ENCODE results near the gene RPAP3. TPM values are rescaled to one million over a fixed set of nuclear protein-coding genes. Genes with fewer than 3 reads are reported as not detected.

RPAP3 gene
- polyA plus RNA-seq, 1 donor (not counting 4 experiments of a cell fraction or from before 2014, with no cell fraction given), result 22.9 TPM

DNA sequence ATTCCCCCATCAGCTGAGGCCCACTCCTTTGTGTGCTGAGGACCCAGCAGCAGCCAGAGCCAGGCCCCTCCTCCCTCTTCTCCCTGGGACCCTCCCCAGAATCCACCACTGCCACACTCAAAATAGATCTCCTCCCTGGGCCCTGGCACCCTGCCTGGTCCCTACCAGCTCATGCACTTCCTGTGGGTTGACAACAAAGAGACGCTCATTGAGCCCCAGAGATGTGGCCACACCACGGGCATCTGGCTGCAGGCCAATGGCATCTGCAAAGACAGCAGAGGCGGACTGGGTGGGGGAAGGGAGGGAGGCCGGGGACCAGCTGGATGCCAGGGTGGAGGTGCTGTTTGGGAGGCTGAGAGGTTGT lies 35.5 kb upstream of the RPAP3 start:
- H3K27ac ChIP-seq (ENCODE audit: control insufficient read depth, insufficient read depth, low read length), result no peak overlapping the region
- no peak overlapping the region for H3K4me3 ChIP-seq (ENCODE audit: control insufficient read depth in 2 of 3, extremely low read depth in 1 of 3, insufficient read depth in 2 of 3, low read depth in 1 of 3, low read length in 3 of 3)
- dilution Hi-C loops (cut with MboI; ENCODE audit: extremely low pct_ligation_motif_present, low sequenced_read_pairs), result no loop called here
- H3K4me2 ChIP-seq (ENCODE audit: control insufficient read depth, extremely low read depth, insufficient read depth, low read depth, low read length), result no peak overlapping the region
- H3K79me2 ChIP-seq (ENCODE audit: control insufficient read depth, insufficient read depth, low read length), result no peaks in the 10 kb centered on the region
- TF ChIP-seq, protein P1, sequence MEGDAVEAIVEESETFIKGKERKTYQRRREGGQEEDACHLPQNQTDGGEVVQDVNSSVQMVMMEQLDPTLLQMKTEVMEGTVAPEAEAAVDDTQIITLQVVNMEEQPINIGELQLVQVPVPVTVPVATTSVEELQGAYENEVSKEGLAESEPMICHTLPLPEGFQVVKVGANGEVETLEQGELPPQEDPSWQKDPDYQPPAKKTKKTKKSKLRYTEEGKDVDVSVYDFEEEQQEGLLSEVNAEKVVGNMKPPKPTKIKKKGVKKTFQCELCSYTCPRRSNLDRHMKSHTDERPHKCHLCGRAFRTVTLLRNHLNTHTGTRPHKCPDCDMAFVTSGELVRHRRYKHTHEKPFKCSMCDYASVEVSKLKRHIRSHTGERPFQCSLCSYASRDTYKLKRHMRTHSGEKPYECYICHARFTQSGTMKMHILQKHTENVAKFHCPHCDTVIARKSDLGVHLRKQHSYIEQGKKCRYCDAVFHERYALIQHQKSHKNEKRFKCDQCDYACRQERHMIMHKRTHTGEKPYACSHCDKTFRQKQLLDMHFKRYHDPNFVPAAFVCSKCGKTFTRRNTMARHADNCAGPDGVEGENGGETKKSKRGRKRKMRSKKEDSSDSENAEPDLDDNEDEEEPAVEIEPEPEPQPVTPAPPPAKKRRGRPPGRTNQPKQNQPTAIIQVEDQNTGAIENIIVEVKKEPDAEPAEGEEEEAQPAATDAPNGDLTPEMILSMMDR (optimal IDR thresholded peaks at IDR 0.05 in 1 of 3, IDR thresholded peaks at IDR 0.05 in 1 of 3, conservative IDR thresholded peaks at IDR 0.05 in 1 of 3; ENCODE audit: extremely low read depth in 1 of 3, insufficient read depth in 2 of 3, low read length in 3 of 3), result no peak
- TF ChIP-seq EZH2 (IDR thresholded peaks at IDR 0.05; ENCODE audit: low read length), result no peak
- no peak overlapping the region for H3K9ac ChIP-seq (ENCODE audit: control insufficient read depth, extremely low read depth, insufficient read depth, low read length)
- no peaks in the 10 kb centered on the region for H3K27me3 ChIP-seq (ENCODE audit: control insufficient read depth, extremely low read depth, insufficient read depth, low read length)
- H3K36me3 ChIP-seq (ENCODE audit: control insufficient read depth in 2 of 2, extremely low read depth in 1 of 2, insufficient read depth in 2 of 2, low read length in 2 of 2), result peaks cover 4 to 5% of the 10 kb centered on the region in 2 experiments
- H2AFZ ChIP-seq (ENCODE audit: control insufficient read depth, low read length), result no peak overlapping the region
- no peaks in the 10 kb centered on the region for H3K9me3 ChIP-seq (ENCODE audit: control insufficient read depth, low read depth, low read length)
- H3K9me1 ChIP-seq (ENCODE audit: control insufficient read depth, extremely low read depth, insufficient read depth, low read length), result no peaks in the 10 kb centered on the region
- FAIRE-seq (no peak), DNase-seq (ENCODE audit: low read depth, low spot score) (no peak)
- no peaks in the 10 kb centered on the region for H4K20me1 ChIP-seq (ENCODE audit: control insufficient read depth, extremely low read depth, insufficient read depth, low read length)
- peaks cover 13% of the 10 kb centered on the region for H3K4me1 ChIP-seq (ENCODE audit: control insufficient read depth, extremely low read depth, insufficient read depth, low read length)

DNA sequence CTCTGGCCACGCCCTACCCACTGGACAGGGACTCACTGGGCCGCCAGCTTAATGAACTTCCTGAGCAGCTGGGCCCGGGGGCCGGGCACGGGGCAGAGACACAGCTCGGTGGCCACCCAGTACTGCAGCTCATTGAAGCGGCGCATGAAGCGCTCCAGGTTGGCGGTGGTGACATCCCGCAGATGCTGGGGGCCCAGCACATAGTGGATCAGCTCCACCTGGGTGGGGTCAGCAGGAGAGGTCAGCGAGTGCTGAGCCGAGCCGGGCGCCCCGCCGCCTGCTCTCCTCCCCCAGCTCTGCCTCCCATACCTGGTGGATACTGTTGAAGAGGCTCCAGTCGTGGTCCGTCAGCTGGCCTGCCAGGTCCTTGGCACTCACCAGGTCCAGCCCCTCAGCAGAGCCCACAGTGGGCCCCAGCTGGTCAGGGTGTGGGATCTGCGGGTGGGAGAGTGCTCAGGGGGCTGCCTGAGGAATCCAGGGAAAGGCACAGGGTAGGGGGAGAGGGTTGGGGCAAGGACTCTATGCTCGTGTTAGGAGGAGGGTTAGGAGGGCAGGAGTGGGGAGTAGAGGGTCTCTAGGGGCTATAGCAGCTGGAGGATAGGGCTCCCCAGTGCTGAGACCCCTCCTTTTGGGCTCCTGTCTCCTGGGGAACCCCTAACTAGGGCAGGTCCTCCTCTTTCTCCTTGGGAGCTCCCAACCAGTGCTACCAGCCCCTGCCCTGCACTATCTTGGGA lies 34.9 kb upstream of the RPAP3 start:
- Histone ChIP-seq H3K27me3 (ENCODE audit: control insufficient read depth, extremely low read depth, insufficient read depth, low read length) (no peaks in the 10 kb centered on the region), H3K4me3 (ENCODE audit: control insufficient read depth in 2 of 3, extremely low read depth in 1 of 3, insufficient read depth in 2 of 3, low read depth in 1 of 3, low read length in 3 of 3) (no peak overlapping the region), H4K20me1 (ENCODE audit: control insufficient read depth, extremely low read depth, insufficient read depth, low read length) (no peaks in the 10 kb centered on the region), H3K9me3 (ENCODE audit: control insufficient read depth, low read depth, low read length) (no peaks in the 10 kb centered on the region), H3K4me2 (ENCODE audit: control insufficient read depth, extremely low read depth, insufficient read depth, low read depth, low read length) (no peak overlapping the region), H2AFZ (ENCODE audit: control insufficient read depth, low read length) (no peak overlapping the region), H3K27ac (ENCODE audit: control insufficient read depth, insufficient read depth, low read length) (no peak overlapping the region), H3K9me1 (ENCODE audit: control insufficient read depth, extremely low read depth, insufficient read depth, low read length) (no peaks in the 10 kb centered on the region), H3K4me1 (ENCODE audit: control insufficient read depth, extremely low read depth, insufficient read depth, low read length) (peaks cover 13% of the 10 kb centered on the region), H3K79me2 (ENCODE audit: control insufficient read depth, insufficient read depth, low read length) (no peaks in the 10 kb centered on the region), H3K36me3 (ENCODE audit: control insufficient read depth in 2 of 2, extremely low read depth in 1 of 2, insufficient read depth in 2 of 2, low read length in 2 of 2) (peaks cover 4 to 5% of the 10 kb centered on the region in 2 experiments), H3K9ac (ENCODE audit: control insufficient read depth, extremely low read depth, insufficient read depth, low read length) (no peak overlapping the region)
- FAIRE-seq (no peak), DNase-seq (ENCODE audit: low read depth, low spot score) (no peak)
- dilution Hi-C loops (cut with MboI; ENCODE audit: extremely low pct_ligation_motif_present, low sequenced_read_pairs), result no loop called here
- no peak for TF ChIP-seq EZH2 (IDR thresholded peaks at IDR 0.05; ENCODE audit: low read length)
- TF ChIP-seq, protein P1 (optimal IDR thresholded peaks at IDR 0.05 in 1 of 3, IDR thresholded peaks at IDR 0.05 in 1 of 3, conservative IDR thresholded peaks at IDR 0.05 in 1 of 3; ENCODE audit: extremely low read depth in 1 of 3, insufficient read depth in 2 of 3, low read length in 3 of 3), result no peak

Measured in keratinocyte (primary cell).